Mucosa of rectum (tissue), 2 donors: Measurements from ENCODE around the gene FHL2.

Experiments used
- H3K27ac ChIP-seq, 2 donors: one replicate each; pipeline ENCODE4 v1.7.0; 2013; ENCODE audit warnings: inconsistent platforms in 2 of 2, low read depth in 2 of 2, low read length in 2 of 2
- H3K27me3 ChIP-seq, 2 donors: one replicate each; pipeline ENCODE4 v1.7.0; 2013; ENCODE audit warnings: low read length in 2 of 2; ENCODE audit not compliant: control insufficient read depth in 2 of 2, insufficient read depth in 2 of 2
- H3K36me3 ChIP-seq, 2 donors: one replicate each; pipeline ENCODE4 v1.7.0; 2013; ENCODE audit warnings: low read length in 2 of 2; ENCODE audit not compliant: control insufficient read depth in 2 of 2, insufficient read depth in 2 of 2
- H3K4me1 ChIP-seq, 2 donors: one replicate each; pipeline ENCODE4 v1.7.0; 2013; ENCODE audit warnings: low read length in 2 of 2, mild to moderate bottlenecking in 1 of 2; ENCODE audit not compliant: control insufficient read depth in 2 of 2, insufficient read depth in 2 of 2
- H3K4me3 ChIP-seq, 2 donors: one replicate each; pipeline ENCODE4 v1.7.0; 2013; ENCODE audit warnings: low read length in 2 of 2
- H3K9ac ChIP-seq, 2 donors: one replicate each; pipeline ENCODE4 v1.7.0; 2013; ENCODE audit warnings: low read length in 2 of 2, low read depth in 1 of 2, mild to moderate bottlenecking in 1 of 2
- H3K9me3 ChIP-seq, 2 donors: one replicate each; pipeline ENCODE4 v1.7.0; 2013; ENCODE audit warnings: low read length in 2 of 2; ENCODE audit not compliant: control insufficient read depth in 2 of 2
- donor health status: healthy.
- donor health status: Normal muscosa, but diverticular disease.

FHL2 gene

GRCh38 chr2:105382177-105382576, 16.7 kb downstream of the FHL2 start:
- Histone ChIP-seq H3K4me1 (peaks cover 15 to 39% of the 10 kb centered on the region in 2 donors), H3K27me3 (no peaks in the 10 kb centered on the region), H3K36me3 (peaks cover 31 to 44% of the 10 kb centered on the region in 2 donors), H3K4me3 (no peak overlapping the region), H3K27ac (peak overlapping the region in 1 of 2 donors; percentile 13), H3K9ac (no peak overlapping the region), H3K9me3 (no peaks in the 10 kb centered on the region)

GRCh38 chr2:105381101-105381668, 17.7 kb downstream of the FHL2 start:
- Histone ChIP-seq H3K9ac (no peak overlapping the region), H3K4me3 (no peak overlapping the region), H3K4me1 (peaks cover 14 to 32% of the 10 kb centered on the region in 2 donors), H3K36me3 (peaks cover 31 to 50% of the 10 kb centered on the region in 2 donors), H3K27me3 (no peaks in the 10 kb centered on the region), H3K9me3 (no peaks in the 10 kb centered on the region), H3K27ac (peak overlapping the region; percentile 46 to 49)

GRCh38 chr2:105380432-105381100, 18.3 kb downstream of the FHL2 start:
- H3K36me3 ChIP-seq = peaks cover 32 to 49% of the 10 kb centered on the region in 2 donors
- H3K9ac ChIP-seq = no peak overlapping the region
- no peaks in the 10 kb centered on the region for H3K27me3 ChIP-seq
- no peak overlapping the region for H3K4me3 ChIP-seq
- H3K9me3 ChIP-seq = no peaks in the 10 kb centered on the region
- peak overlapping the region; percentile 73 to 87 for H3K27ac ChIP-seq
- peaks cover 11 to 27% of the 10 kb centered on the region in 2 donors for H3K4me1 ChIP-seq

GRCh38 chr2:105379741-105380186, 19.1 kb downstream of the FHL2 start:
- no peak overlapping the region for H3K4me3 ChIP-seq
- H3K9me3 ChIP-seq = no peaks in the 10 kb centered on the region
- peaks cover 25 to 44% of the 10 kb centered on the region in 2 donors for H3K36me3 ChIP-seq
- H3K27me3 ChIP-seq = no peaks in the 10 kb centered on the region
- H3K4me1 ChIP-seq = peaks cover 4 to 19% of the 10 kb centered on the region in 2 donors
- H3K27ac ChIP-seq = peak overlapping the region; percentile 73 to 87
- H3K9ac ChIP-seq = no peak overlapping the region

- Histone ChIP-seq H3K27me3 (no peaks in the 10 kb centered on the region), H3K9me3 (no peaks in the 10 kb centered on the region), H3K4me1 (peaks cover 3 to 15% of the 10 kb centered on the region in 2 donors), H3K4me3 (no peak overlapping the region), H3K27ac (no peak overlapping the region), H3K9ac (no peak overlapping the region), H3K36me3 (peaks cover 25 to 47% of the 10 kb centered on the region in 2 donors)
Observed at GRCh38 chr2:105378921-105379383, 19.9 kb downstream of the FHL2 start.

- Histone ChIP-seq H3K4me1 (peaks cover 3 to 15% of the 10 kb centered on the region in 2 donors), H3K27me3 (no peaks in the 10 kb centered on the region), H3K9ac (no peak overlapping the region), H3K36me3 (peaks cover 26 to 51% of the 10 kb centered on the region in 2 donors), H3K27ac (no peak overlapping the region), H3K9me3 (no peaks in the 10 kb centered on the region), H3K4me3 (no peak overlapping the region)
Observed at GRCh38 chr2:105378276-105378840, 20.5 kb downstream of the FHL2 start.

- Histone ChIP-seq H3K9me3 (no peaks in the 10 kb centered on the region), H3K27ac (no peak overlapping the region), H3K4me1 (peaks cover 3 to 16% of the 10 kb centered on the region in 2 donors), H3K4me3 (no peak overlapping the region), H3K36me3 (peaks cover 29 to 53% of the 10 kb centered on the region in 2 donors), H3K27me3 (no peaks in the 10 kb centered on the region), H3K9ac (no peak overlapping the region)
Observed at GRCh38 chr2:105377871-105378270, 21.0 kb downstream of the FHL2 start.

GRCh38 chr2:105376789-105377240, 22.0 kb downstream of the FHL2 start:
- H3K27ac ChIP-seq = no peak overlapping the region

GRCh38 chr2:105376010-105376409, 22.8 kb downstream of the FHL2 start:
- peaks cover 28 to 49% of the 10 kb centered on the region in 2 donors for H3K36me3 ChIP-seq
- H3K4me3 ChIP-seq = no peak overlapping the region
- peak overlapping the region; percentile 17 to 28 for H3K27ac ChIP-seq
- H3K4me1 ChIP-seq = peaks cover 3 to 16% of the 10 kb centered on the region in 2 donors
- no peak overlapping the region for H3K9ac ChIP-seq
- H3K9me3 ChIP-seq = no peaks in the 10 kb centered on the region
- H3K27me3 ChIP-seq = no peaks in the 10 kb centered on the region

More at GRCh38 chr2:105376789-105377240, 22.0 kb downstream of the FHL2 start:
- no peaks in the 10 kb centered on the region for H3K9me3 ChIP-seq
- H3K36me3 ChIP-seq = peaks cover 28 to 52% of the 10 kb centered on the region in 2 donors
- no peak overlapping the region for H3K9ac ChIP-seq
- H3K4me3 ChIP-seq = no peak overlapping the region
- no peaks in the 10 kb centered on the region for H3K27me3 ChIP-seq
- H3K4me1 ChIP-seq = peaks cover 3 to 16% of the 10 kb centered on the region in 2 donors

GRCh38 chr2:105375001-105375561, 23.8 kb downstream of the FHL2 start:
- H3K9me3 ChIP-seq = no peaks in the 10 kb centered on the region
- peaks cover 29 to 48% of the 10 kb centered on the region in 2 donors for H3K36me3 ChIP-seq
- H3K27me3 ChIP-seq = no peaks in the 10 kb centered on the region
- peak overlapping the region; percentile 53 to 69 for H3K27ac ChIP-seq
- no peak overlapping the region for H3K4me3 ChIP-seq
- H3K9ac ChIP-seq = no peak overlapping the region
- peaks cover 3 to 14% of the 10 kb centered on the region in 2 donors for H3K4me1 ChIP-seq
